PFSK-1 (cell line): ENCODE measurements around the gene ERGIC1.

Experiments used
- FOXP2 ChIP-seq: optimal IDR thresholded peaks from 2 replicates; pipeline ENCODE3; 2011; ENCODE audit warnings: borderline replicate concordance, control low read depth, inconsistent platforms; ENCODE audit not compliant: insufficient read depth; ENCODE audit errors: extremely low read length, extremely low read depth
- POLR2AphosphoS5 ChIP-seq: IDR thresholded peaks from 2 replicates; pipeline ENCODE4 v1.6.1; 2012; ENCODE audit warnings: low read depth, mild to moderate bottlenecking, control low read depth, low read length, moderate library complexity
- SIN3A ChIP-seq: IDR thresholded peaks from 2 replicates; pipeline ENCODE4 v1.6.1; 2012; ENCODE audit warnings: mild to moderate bottlenecking, low read length, moderate library complexity, borderline replicate concordance; ENCODE audit not compliant: insufficient read depth
- TAF1 ChIP-seq: IDR thresholded peaks from 2 replicates; pipeline ENCODE4 v1.6.1; 2012; ENCODE audit warnings: low read length, control low read depth, borderline replicate concordance; ENCODE audit not compliant: insufficient read depth
- TF ChIP-seq, protein P1 (sequence below), 2 experiments: IDR thresholded peaks; 2 replicates each; pipeline versions ENCODE4 v1.6.1 to v1.8.0; 2011 to 2012; ENCODE audit warnings: low read depth in 2 of 2, low read length in 2 of 2, control low read depth in 1 of 2, inconsistent platforms in 1 of 2, mild to moderate bottlenecking in 1 of 2, moderate library complexity in 1 of 2; ENCODE audit not compliant: insufficient read depth in 1 of 2

ERGIC1 gene

DNA sequence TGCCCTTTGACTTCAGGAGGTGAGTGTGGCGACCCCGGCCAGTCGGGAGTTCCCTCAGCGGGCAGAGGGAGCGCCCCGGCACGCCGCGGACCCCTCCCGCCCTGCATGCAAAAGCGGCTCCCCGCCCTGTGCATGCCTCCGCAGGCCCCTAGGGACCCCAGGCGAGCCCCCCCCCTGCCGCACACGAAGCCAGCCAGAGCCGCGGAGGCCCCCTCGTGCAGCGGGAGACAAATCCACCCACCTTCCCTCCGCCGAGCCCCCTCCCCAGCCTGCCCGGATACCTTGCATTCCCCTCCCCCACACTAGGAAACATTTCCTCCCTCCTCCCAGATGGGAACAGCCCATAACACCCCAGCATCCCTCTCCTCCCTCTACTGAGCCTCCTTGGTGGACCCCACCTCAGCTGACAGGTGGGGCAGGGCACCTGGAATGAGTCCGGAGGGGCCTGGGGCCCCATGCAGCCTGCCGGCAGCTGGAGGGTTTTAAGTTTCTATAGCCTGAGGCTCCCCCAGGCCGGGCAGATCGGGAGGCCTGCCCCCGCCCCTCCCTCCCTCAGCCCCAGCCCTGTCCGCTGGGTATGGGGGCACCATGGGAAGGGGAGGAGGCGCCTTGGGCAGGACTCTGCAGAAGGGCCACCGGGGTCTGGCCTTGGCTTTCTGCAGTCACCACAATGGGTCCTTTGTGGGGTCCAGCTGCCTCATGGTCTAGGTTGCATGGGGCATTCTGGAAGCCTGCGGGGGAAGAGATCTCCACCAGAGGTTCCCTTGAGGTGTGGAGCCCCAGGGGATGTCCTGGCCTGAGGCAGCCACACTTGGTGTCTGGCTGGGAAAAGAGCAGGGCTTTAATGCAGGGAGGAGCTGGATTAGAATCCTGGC is 601 bp downstream of the ERGIC1 start:
- TF ChIP-seq SIN3A (no peak), TAF1 (no peak), FOXP2 (no peak), POLR2AphosphoS5 (no peak)
- TF ChIP-seq, protein P1, sequence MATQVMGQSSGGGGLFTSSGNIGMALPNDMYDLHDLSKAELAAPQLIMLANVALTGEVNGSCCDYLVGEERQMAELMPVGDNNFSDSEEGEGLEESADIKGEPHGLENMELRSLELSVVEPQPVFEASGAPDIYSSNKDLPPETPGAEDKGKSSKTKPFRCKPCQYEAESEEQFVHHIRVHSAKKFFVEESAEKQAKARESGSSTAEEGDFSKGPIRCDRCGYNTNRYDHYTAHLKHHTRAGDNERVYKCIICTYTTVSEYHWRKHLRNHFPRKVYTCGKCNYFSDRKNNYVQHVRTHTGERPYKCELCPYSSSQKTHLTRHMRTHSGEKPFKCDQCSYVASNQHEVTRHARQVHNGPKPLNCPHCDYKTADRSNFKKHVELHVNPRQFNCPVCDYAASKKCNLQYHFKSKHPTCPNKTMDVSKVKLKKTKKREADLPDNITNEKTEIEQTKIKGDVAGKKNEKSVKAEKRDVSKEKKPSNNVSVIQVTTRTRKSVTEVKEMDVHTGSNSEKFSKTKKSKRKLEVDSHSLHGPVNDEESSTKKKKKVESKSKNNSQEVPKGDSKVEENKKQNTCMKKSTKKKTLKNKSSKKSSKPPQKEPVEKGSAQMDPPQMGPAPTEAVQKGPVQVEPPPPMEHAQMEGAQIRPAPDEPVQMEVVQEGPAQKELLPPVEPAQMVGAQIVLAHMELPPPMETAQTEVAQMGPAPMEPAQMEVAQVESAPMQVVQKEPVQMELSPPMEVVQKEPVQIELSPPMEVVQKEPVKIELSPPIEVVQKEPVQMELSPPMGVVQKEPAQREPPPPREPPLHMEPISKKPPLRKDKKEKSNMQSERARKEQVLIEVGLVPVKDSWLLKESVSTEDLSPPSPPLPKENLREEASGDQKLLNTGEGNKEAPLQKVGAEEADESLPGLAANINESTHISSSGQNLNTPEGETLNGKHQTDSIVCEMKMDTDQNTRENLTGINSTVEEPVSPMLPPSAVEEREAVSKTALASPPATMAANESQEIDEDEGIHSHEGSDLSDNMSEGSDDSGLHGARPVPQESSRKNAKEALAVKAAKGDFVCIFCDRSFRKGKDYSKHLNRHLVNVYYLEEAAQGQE (IDR thresholded peaks at IDR 0.05; ENCODE audit: insufficient read depth in 1 of 2, low read depth in 2 of 2, low read length in 2 of 2) = no peak

DNA sequence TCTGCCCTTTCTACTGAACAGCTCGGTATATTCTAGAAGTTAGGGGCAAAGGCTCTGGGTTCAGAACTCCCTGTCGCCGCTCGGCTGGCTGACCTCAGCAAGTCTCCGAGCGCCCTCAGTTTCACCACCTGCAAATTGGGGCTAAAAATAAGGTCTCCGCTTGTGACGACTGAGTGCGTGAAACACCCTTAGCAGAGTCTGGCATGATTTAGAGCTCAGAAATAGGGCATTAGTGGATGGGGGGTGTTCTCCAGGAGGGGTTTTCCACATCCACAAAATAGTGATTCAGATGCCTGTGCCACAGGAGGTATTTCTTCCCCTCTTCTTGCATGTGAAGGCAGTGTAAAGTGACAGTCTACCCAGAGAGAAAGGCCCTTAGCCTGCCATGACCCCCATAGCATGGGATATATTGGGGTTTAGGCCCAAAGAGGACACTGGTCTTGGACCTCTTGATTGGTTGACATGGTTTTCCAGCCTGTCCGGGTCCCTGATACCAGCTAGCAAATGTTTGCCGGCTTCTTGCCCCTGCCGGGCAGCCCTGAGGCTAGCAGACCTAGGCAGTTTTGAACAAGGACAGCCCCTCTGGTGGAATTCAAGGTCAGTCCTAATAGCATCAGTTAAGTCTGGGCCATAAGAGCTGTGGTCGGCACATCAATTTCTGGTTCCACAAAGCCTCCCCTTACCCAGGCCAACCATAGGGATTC is 1.4 kb downstream of the ERGIC1 start:
- no peak for TF ChIP-seq FOXP2
- TF ChIP-seq, protein P1 (IDR thresholded peaks at IDR 0.05; ENCODE audit: insufficient read depth in 1 of 2, low read depth in 2 of 2, low read length in 2 of 2) = no peak
- no peak for TF ChIP-seq SIN3A
- no peak for TF ChIP-seq POLR2AphosphoS5
- TF ChIP-seq TAF1 = no peak

DNA sequence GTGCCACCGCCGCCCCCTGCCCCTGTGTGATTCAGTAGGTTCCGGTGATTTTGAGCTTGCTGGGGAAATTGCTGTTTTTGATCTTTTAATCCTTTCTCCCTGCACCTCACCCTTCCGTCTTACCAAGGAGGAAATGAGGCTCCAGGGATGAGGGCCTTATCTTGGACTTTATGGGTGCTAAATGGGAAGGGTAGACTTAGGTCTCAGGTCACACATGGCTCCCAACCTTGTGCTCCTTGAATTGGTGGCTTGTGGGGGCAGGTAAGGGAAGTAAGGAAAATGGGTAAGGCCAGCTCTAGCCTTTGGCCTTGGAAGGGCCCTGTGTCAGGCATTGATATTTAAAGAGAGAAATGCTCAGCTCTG is 1.9 kb downstream of the ERGIC1 start:
- TF ChIP-seq FOXP2 = no peak
- TF ChIP-seq POLR2AphosphoS5 = no peak
- no peak for TF ChIP-seq TAF1
- TF ChIP-seq, protein P1 (IDR thresholded peaks at IDR 0.05; ENCODE audit: insufficient read depth in 1 of 2, low read depth in 2 of 2, low read length in 2 of 2) = no peak
- no peak for TF ChIP-seq SIN3A

DNA sequence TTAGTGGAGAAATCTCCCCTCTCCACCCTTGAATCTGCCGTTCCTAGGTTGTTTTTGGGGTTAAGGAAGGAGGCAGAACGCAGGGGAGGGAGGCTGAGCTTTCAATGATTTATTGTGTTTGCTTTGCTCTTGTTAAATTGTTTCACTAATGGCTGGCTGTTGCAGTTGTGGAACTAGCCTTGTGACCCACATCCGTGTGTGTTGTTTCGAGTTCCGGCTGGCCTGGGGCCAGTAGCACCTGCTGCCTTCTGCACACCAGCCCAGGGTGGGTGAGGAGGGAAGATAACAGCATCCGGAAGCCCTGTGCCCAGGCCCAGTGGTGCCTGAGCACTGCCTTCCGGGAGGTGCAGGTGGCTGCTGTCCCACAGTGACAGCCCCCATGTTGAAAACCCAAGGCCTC is 3.6 kb downstream of the ERGIC1 start:
- TF ChIP-seq, protein P1 (IDR thresholded peaks at IDR 0.05; ENCODE audit: insufficient read depth in 1 of 2, low read depth in 2 of 2, low read length in 2 of 2) = no peak
- TF ChIP-seq FOXP2 = no peak
- no peak for TF ChIP-seq TAF1
- no peak for TF ChIP-seq SIN3A
- TF ChIP-seq POLR2AphosphoS5 = no peak
